GM12878 (cell line): ENCODE results near the gene TMEM212.

ENCODE experiments used
- CEBPB ChIP-seq, 2 experiments: fragments of 150-350 bp in 1 of 2; IDR thresholded peaks; 2 replicates each; pipeline ENCODE4 v1.6.1; 2012 to 2014; ENCODE audit warnings: low read depth in 2 of 2, low read length in 2 of 2, borderline replicate concordance in 1 of 2, inconsistent platforms in 1 of 2
- CHD2 ChIP-seq: IDR thresholded peaks from 2 replicates; pipeline ENCODE4 v1.6.1; 2011; ENCODE audit warnings: low read depth, low read length, improper control_type of control experiment, borderline replicate concordance
- KDM1A ChIP-seq: fragments of 200-600 bp; sonication (generic); IDR thresholded peaks from 2 replicates; pipeline ENCODE4 v1.6.1; 2016; ENCODE audit warnings: borderline replicate concordance
- MTA3 ChIP-seq: IDR thresholded peaks from 2 replicates; pipeline ENCODE4 v1.6.1; 2012; ENCODE audit warnings: low read length, inconsistent platforms, borderline replicate concordance
- NFIC ChIP-seq: IDR thresholded peaks from 2 replicates; pipeline ENCODE4 v1.6.1; 2012; ENCODE audit warnings: low read depth, mild to moderate bottlenecking, inconsistent platforms, low read length, moderate library complexity
- NFYB ChIP-seq: IDR thresholded peaks from 2 replicates; pipeline ENCODE4 v1.6.1; 2011; ENCODE audit warnings: low read depth, mild to moderate bottlenecking, low read length, improper control_type of control experiment, moderate library complexity; ENCODE audit not compliant: insufficient read depth
- POLR2A ChIP-seq: IDR thresholded peaks from 2 replicates; pipeline ENCODE4 v1.6.1; 2011; ENCODE audit warnings: low read depth, mild to moderate bottlenecking, low read length
- POLR2AphosphoS5 ChIP-seq: IDR thresholded peaks from 2 replicates; pipeline ENCODE4 v1.6.1; 2011; ENCODE audit warnings: mild to moderate bottlenecking, low read length, inconsistent platforms
- TAF1 ChIP-seq: IDR thresholded peaks from 2 replicates; pipeline ENCODE4 v1.6.1; 2011; ENCODE audit warnings: mild to moderate bottlenecking, low read depth, low read length, borderline replicate concordance
- TCF12 ChIP-seq: IDR thresholded peaks from 2 replicates; pipeline ENCODE4 v1.6.1; 2011; ENCODE audit warnings: low read depth, mild to moderate bottlenecking, low read length
- TF ChIP-seq, protein P1 (sequence below): IDR thresholded peaks from 2 replicates; pipeline ENCODE4 v1.6.1; 2012; ENCODE audit warnings: mild to moderate bottlenecking, low read depth, low read length
- TF ChIP-seq, protein P2 (sequence below), 3 experiments: IDR thresholded peaks in 2 of 3; conservative IDR thresholded peaks in 1 of 3; 2 replicates each; pipeline ENCODE4 v1.5.1; 2011; ENCODE audit warnings: low read depth in 3 of 3, low read length in 3 of 3, mild to moderate bottlenecking in 3 of 3, control low read depth in 2 of 3, moderate library complexity in 2 of 3, inconsistent platforms in 1 of 3, mixed read lengths in 1 of 3; ENCODE audit not compliant: control insufficient read depth in 2 of 3, insufficient read depth in 1 of 3; ENCODE audit errors: extremely low read depth in 1 of 3

- TF ChIP-seq POLR2A (no peak), TCF12 (no peak), CHD2 (no peak), CEBPB (IDR thresholded peaks at IDR 0.05; ENCODE audit: borderline replicate concordance in 1 of 2, low read depth in 2 of 2, low read length in 2 of 2) (no peak), TAF1 (no peak), MTA3 (no peak), NFIC (no peak), KDM1A (no peak), NFYB (no peak), POLR2AphosphoS5 (no peak)
- TF ChIP-seq, protein P1, sequence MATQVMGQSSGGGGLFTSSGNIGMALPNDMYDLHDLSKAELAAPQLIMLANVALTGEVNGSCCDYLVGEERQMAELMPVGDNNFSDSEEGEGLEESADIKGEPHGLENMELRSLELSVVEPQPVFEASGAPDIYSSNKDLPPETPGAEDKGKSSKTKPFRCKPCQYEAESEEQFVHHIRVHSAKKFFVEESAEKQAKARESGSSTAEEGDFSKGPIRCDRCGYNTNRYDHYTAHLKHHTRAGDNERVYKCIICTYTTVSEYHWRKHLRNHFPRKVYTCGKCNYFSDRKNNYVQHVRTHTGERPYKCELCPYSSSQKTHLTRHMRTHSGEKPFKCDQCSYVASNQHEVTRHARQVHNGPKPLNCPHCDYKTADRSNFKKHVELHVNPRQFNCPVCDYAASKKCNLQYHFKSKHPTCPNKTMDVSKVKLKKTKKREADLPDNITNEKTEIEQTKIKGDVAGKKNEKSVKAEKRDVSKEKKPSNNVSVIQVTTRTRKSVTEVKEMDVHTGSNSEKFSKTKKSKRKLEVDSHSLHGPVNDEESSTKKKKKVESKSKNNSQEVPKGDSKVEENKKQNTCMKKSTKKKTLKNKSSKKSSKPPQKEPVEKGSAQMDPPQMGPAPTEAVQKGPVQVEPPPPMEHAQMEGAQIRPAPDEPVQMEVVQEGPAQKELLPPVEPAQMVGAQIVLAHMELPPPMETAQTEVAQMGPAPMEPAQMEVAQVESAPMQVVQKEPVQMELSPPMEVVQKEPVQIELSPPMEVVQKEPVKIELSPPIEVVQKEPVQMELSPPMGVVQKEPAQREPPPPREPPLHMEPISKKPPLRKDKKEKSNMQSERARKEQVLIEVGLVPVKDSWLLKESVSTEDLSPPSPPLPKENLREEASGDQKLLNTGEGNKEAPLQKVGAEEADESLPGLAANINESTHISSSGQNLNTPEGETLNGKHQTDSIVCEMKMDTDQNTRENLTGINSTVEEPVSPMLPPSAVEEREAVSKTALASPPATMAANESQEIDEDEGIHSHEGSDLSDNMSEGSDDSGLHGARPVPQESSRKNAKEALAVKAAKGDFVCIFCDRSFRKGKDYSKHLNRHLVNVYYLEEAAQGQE: no peak
- TF ChIP-seq, protein P2, sequence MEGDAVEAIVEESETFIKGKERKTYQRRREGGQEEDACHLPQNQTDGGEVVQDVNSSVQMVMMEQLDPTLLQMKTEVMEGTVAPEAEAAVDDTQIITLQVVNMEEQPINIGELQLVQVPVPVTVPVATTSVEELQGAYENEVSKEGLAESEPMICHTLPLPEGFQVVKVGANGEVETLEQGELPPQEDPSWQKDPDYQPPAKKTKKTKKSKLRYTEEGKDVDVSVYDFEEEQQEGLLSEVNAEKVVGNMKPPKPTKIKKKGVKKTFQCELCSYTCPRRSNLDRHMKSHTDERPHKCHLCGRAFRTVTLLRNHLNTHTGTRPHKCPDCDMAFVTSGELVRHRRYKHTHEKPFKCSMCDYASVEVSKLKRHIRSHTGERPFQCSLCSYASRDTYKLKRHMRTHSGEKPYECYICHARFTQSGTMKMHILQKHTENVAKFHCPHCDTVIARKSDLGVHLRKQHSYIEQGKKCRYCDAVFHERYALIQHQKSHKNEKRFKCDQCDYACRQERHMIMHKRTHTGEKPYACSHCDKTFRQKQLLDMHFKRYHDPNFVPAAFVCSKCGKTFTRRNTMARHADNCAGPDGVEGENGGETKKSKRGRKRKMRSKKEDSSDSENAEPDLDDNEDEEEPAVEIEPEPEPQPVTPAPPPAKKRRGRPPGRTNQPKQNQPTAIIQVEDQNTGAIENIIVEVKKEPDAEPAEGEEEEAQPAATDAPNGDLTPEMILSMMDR (IDR thresholded peaks at IDR 0.05 in 2 of 3, conservative IDR thresholded peaks at IDR 0.05 in 1 of 3; ENCODE audit: control insufficient read depth in 2 of 3, extremely low read depth in 1 of 3, insufficient read depth in 1 of 3, low read depth in 3 of 3, low read length in 3 of 3): no peak
Observed at GRCh38 chr3:171883893-171884279, 40.7 kb downstream of the TMEM212 start.
